Activated B cell treated with CpG ODN at 0.5 μM for 24 hours (primary cell): ENCODE data around the gene WDR27. TPM values are rescaled to one million over a fixed set of nuclear protein-coding genes. Genes with fewer than 3 reads are reported as not detected.

ENCODE experiments used
- ATAC-seq: fragments of 200-7000 bp; cut with Tn5 transposase; one replicate; pipeline ENCODE4 v1.10.0; 2021; ENCODE audit warnings: low read depth, mild to moderate bottlenecking, moderate library complexity
- CTCF ChIA-PET: fragments of 350-600 bp; sonication (Branson Sonifier 250); formaldehyde crosslinking; loops from one replicate; lab custom pipeline; 2021; ENCODE audit warnings: antibody characterized with exemption; lab: Charles Lee
- POLR2A ChIA-PET: fragments of 350-600 bp; sonication (Branson Sonifier 250); formaldehyde crosslinking; loops from one replicate; lab custom pipeline; 2021; ENCODE audit warnings: antibody characterized with exemption; lab: Charles Lee
- DNase-seq: peaks from one replicate; pipeline ENCODE4 v3.0.0; 2022
- H3K27ac Mint-ChIP-seq: one replicate; pipeline ENCODE4 v1.8.0; 2020; ENCODE audit warnings: mixed read lengths
- H3K27me3 Mint-ChIP-seq: one replicate; pipeline ENCODE4 v1.8.0; 2021; ENCODE audit warnings: mixed read lengths
- H3K36me3 Mint-ChIP-seq: one replicate; pipeline ENCODE4 v1.8.0; 2021; ENCODE audit warnings: low read depth, mixed read lengths
- H3K4me1 Mint-ChIP-seq: one replicate; pipeline ENCODE4 v1.8.0; 2021; ENCODE audit warnings: mixed read lengths
- H3K4me3 Mint-ChIP-seq: one replicate; pipeline ENCODE4 v1.8.0; 2020; ENCODE audit warnings: mild to moderate bottlenecking, mixed read lengths
- H3K9me3 Mint-ChIP-seq: one replicate; pipeline ENCODE4 v1.8.0; 2020; ENCODE audit warnings: mixed read lengths
- intact Hi-C: fragments of 100-400 bp; cut with micrococcal nuclease; formaldehyde crosslinking; loops from one replicate; pipeline ENCODE4 v1.15.1; 2024
- total RNA-seq: library from RNA; stranded (reverse); gene quantifications from 2 replicates; pipeline ENCODE4 v1.2.3, GENCODE V29; 2022
- TF ChIP-seq, protein P1 (sequence below): fragments of 200-600 bp; IDR thresholded peaks from one replicate; pipeline ENCODE4 v1.8.0; 2022; ENCODE audit warnings: antibody characterized with exemption, mild to moderate bottlenecking

WDR27 gene
- total RNA-seq, 1 donor from 2014 or later = 49.1 TPM

DNA sequence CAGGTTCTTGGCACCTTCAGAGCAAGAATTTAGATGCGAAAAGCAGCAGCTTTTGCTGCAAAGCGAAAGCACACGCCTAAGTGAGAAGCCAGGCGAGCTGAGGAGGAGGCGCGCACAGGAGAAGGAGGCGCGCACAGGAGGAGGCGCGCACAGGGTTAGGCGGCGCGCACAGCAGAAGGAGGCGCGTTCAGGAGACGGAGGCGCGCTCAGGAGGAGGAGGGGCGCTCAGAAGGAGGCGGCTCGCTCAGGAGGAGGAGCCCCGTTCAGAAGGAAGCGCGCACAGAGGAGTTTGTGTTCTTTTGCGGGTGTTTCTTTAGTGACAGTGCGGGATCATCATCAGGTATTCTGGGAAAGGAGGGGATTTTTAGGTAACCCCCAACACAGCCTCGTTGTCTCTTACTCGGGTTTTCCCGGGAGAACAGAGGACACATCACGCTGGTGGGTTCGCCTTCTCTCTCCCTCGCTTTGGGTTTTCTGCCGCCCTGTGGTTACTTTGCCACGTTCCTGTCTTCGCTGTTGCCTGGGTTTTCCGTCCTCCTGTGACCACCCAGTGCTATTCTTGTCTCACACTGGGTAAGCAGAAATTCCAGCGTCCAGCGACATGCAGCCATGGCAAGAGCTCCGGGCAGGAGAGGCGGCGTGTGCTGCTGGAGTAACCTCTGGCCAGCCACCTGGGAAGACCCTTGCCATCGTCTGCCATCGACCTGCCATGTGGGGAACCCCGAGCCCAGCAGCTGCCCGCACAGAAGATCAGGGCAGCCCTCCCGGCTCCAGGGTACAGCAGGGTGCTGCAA is 47.0 kb downstream of the WDR27 start:
- TF ChIP-seq, protein P1, sequence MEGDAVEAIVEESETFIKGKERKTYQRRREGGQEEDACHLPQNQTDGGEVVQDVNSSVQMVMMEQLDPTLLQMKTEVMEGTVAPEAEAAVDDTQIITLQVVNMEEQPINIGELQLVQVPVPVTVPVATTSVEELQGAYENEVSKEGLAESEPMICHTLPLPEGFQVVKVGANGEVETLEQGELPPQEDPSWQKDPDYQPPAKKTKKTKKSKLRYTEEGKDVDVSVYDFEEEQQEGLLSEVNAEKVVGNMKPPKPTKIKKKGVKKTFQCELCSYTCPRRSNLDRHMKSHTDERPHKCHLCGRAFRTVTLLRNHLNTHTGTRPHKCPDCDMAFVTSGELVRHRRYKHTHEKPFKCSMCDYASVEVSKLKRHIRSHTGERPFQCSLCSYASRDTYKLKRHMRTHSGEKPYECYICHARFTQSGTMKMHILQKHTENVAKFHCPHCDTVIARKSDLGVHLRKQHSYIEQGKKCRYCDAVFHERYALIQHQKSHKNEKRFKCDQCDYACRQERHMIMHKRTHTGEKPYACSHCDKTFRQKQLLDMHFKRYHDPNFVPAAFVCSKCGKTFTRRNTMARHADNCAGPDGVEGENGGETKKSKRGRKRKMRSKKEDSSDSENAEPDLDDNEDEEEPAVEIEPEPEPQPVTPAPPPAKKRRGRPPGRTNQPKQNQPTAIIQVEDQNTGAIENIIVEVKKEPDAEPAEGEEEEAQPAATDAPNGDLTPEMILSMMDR = no peak
- H3K36me3 Mint-ChIP-seq = peaks cover 49% of the 10 kb centered on the region
- no peaks in the 10 kb centered on the region for H3K9me3 Mint-ChIP-seq
- H3K27ac Mint-ChIP-seq = no peak overlapping the region
- H3K4me3 Mint-ChIP-seq = peak overlapping the region; percentile 53
- intact Hi-C loops = no loop called here
- ChIA-PET POLR2A (no interaction called here), CTCF (no interaction called here)
- no peaks in the 10 kb centered on the region for H3K4me1 Mint-ChIP-seq
- no peak for DNase-seq
- peak; percentile 28 for ATAC-seq
- H3K27me3 Mint-ChIP-seq = no peaks in the 10 kb centered on the region

DNA sequence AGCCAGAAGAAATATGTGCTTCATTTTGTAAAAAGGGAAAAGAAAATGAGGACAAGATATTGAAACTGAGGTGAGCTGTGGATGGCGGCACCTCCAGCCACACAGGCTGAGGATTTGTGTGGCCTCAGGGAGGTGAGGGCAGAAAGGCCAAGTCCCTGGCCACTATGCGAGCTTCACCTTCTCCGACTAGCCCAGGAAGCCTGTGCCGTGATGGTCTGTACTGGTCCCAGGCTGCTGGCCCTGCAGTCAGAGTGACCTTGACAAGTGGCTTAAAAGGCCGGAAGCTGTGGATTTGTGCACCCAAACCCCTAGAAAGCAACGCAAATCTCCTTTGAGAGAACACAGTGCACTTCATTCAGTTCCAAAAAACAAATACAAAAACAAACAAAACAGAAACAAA is 48.1 kb downstream of the WDR27 start:
- no peak overlapping the region for H3K27ac Mint-ChIP-seq
- no peaks in the 10 kb centered on the region for H3K9me3 Mint-ChIP-seq
- ChIA-PET CTCF (no interaction called here), POLR2A (no interaction called here)
- no peak for DNase-seq
- peaks cover 40% of the 10 kb centered on the region for H3K36me3 Mint-ChIP-seq
- no peaks in the 10 kb centered on the region for H3K4me1 Mint-ChIP-seq
- H3K27me3 Mint-ChIP-seq = no peaks in the 10 kb centered on the region
- TF ChIP-seq, protein P1 = no peak
- no peak overlapping the region for H3K4me3 Mint-ChIP-seq
- intact Hi-C loops = no loop called here
- no peak for ATAC-seq

DNA sequence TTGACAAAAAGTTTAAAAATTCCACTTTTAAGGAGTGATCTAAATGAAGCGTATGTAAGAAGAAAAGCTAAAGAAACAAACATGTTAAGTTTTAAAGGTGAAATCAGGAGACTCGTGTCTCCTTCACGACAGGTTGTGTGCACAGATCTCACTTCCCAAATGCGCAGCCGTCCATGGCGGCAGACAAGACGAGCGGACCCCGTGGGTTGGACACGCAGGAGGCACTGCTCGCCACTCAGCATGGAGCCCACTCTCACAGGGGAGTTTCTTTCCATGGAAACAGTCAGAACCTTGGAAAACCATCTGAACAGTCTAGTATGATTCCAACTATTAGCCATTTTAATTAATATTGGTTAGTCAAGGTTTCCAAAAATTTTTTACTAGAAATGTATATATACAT is 48.9 kb downstream of the WDR27 start:
- TF ChIP-seq, protein P1 = no peak
- H3K27ac Mint-ChIP-seq = no peak overlapping the region
- DNase-seq = no peak
- POLR2A ChIA-PET = no interaction called here
- H3K4me3 Mint-ChIP-seq = no peak overlapping the region
- H3K36me3 Mint-ChIP-seq = peaks cover 37% of the 10 kb centered on the region
- H3K27me3 Mint-ChIP-seq = no peaks in the 10 kb centered on the region
- CTCF ChIA-PET = no interaction called here
- no peak for ATAC-seq
- intact Hi-C loops = no loop called here
- H3K9me3 Mint-ChIP-seq = no peaks in the 10 kb centered on the region
- H3K4me1 Mint-ChIP-seq = no peaks in the 10 kb centered on the region

DNA sequence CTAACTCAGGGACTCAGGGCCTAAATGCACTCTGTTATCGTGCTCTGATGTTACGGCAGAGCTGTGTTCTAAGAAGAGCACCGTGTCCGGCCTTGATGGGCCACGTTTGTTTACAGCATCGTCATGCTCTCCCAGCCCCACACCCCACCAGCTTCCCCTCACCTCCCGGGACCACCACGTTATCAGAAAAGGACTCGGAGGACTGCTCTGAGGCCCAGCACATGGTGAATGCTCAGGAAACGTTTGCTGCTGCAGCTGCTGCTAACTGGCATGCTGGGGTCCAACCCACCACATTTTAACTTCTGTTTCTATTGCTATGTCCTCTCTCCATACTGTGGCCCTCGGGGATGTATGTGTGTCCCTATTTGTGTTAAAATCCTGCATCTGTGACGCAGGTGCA is 50.3 kb downstream of the WDR27 start:
- Mint-ChIP-seq H3K36me3 (peaks cover 24% of the 10 kb centered on the region), H3K27me3 (no peaks in the 10 kb centered on the region), H3K4me1 (no peaks in the 10 kb centered on the region), H3K9me3 (no peaks in the 10 kb centered on the region), H3K4me3 (no peak overlapping the region), H3K27ac (no peak overlapping the region)
- DNase-seq = no peak
- intact Hi-C loops = no loop called here
- ATAC-seq = no peak
- CTCF ChIA-PET = no interaction called here
- TF ChIP-seq, protein P1 = no peak
- POLR2A ChIA-PET = no interaction called here

DNA sequence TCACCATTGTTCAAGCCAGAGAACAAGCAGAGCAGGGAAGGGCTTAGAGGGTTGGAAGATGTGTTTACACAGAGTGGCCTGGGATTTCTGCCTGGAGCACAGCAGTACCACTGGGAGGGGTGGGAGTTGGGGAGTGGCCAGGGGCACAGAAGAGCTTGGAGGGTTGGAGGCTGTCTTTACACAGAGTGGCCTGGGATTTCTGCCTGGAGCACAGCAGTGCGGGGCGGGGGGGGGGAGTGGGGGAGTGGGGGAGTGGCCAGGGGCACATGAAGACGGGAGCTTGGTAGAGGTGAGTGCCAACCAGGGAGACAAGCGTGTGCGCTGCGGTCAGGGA is 50.9 kb downstream of the WDR27 start:
- H3K4me1 Mint-ChIP-seq = no peaks in the 10 kb centered on the region
- no peak for DNase-seq
- H3K27ac Mint-ChIP-seq = no peak overlapping the region
- no peak overlapping the region for H3K4me3 Mint-ChIP-seq
- POLR2A ChIA-PET = no interaction called here
- peaks cover 20% of the 10 kb centered on the region for H3K36me3 Mint-ChIP-seq
- no peak for ATAC-seq
- TF ChIP-seq, protein P1 = no peak
- H3K9me3 Mint-ChIP-seq = no peaks in the 10 kb centered on the region
- intact Hi-C loops = no loop called here
- CTCF ChIA-PET = no interaction called here
- no peaks in the 10 kb centered on the region for H3K27me3 Mint-ChIP-seq
